ENCODE results near the gene GAS6.
A peak's percentile ranks its signal among the peaks of the same experiment; 100 is the strongest.

The GAS6 gene

GRCh38 chr13:113819731-113820715 is 43.9 kb downstream of the GAS6 start:
- Mint-ChIP-seq H3K27me3 (peaks cover 9% of the 10 kb centered on the region), H3K4me3 (no peak overlapping the region), H3K27ac (no peak overlapping the region), H3K9me3 (no peaks in the 10 kb centered on the region), H3K4me1 (peaks cover 29% of the 10 kb centered on the region)
- DNase-seq (no peak), ATAC-seq (no peak)

DNA sequence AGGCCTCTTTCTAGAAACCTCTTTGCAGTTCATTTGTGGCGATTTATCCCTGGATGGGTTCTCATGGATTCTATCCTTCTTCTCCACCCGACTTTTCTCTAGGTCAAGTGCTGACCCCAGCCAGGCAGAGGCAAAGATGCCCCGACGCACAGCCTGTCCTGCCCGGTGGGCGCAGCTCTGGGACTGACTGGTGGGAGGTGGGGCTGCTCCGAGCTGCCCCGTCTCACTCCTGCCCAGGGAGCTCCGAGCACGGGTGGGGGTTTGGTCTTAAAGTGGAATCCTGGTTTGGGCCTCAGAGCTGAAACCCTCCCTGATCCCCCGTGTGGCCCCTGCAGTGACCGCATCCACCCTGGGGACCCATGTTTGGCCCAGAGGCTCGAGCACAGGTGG is 44.5 kb downstream of the GAS6 start:
- ATAC-seq (no peak), DNase-seq (no peak)
- Mint-ChIP-seq H3K9me3 (no peaks in the 10 kb centered on the region), H3K27me3 (peaks cover 9% of the 10 kb centered on the region), H3K4me1 (peaks cover 31% of the 10 kb centered on the region), H3K4me3 (no peak overlapping the region), H3K27ac (no peak overlapping the region)

DNA sequence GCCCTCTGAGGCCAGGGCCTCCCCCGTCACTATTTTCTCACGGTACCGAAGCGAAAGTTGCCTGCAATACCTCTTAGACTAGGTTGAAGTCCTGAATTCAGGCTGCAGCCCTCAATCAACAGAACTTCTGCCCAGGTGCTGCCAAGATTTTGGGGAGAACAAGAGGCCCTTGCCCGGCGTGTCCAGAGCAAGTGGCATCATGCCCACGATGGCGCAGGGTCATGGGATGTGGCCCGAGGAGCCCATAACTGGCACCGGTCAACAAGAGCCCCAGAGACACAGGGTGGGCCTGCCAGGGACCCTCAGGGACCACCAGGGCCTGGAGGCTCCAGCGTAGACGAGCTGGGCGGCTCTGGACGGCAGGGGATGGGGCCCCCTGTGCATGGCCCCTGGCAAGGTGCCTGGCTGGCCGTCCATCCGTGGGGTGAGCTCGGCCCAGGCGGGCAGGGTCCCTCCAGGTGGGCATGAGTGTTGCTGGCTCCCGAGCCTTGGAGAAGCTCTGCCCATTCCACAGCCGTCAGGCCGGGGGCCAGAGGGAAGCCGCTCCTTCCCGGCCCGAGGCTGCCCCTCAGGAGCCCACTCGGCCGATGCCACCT is 45.1 kb downstream of the GAS6 start:
- H3K27ac Mint-ChIP-seq: no peak overlapping the region
- H3K9me3 Mint-ChIP-seq: no peaks in the 10 kb centered on the region
- DNase-seq (no peak), ATAC-seq (no peak)
- H3K4me1 Mint-ChIP-seq: peaks cover 31% of the 10 kb centered on the region
- H3K27me3 Mint-ChIP-seq: peaks cover 9% of the 10 kb centered on the region
- no peak overlapping the region for H3K4me3 Mint-ChIP-seq

DNA sequence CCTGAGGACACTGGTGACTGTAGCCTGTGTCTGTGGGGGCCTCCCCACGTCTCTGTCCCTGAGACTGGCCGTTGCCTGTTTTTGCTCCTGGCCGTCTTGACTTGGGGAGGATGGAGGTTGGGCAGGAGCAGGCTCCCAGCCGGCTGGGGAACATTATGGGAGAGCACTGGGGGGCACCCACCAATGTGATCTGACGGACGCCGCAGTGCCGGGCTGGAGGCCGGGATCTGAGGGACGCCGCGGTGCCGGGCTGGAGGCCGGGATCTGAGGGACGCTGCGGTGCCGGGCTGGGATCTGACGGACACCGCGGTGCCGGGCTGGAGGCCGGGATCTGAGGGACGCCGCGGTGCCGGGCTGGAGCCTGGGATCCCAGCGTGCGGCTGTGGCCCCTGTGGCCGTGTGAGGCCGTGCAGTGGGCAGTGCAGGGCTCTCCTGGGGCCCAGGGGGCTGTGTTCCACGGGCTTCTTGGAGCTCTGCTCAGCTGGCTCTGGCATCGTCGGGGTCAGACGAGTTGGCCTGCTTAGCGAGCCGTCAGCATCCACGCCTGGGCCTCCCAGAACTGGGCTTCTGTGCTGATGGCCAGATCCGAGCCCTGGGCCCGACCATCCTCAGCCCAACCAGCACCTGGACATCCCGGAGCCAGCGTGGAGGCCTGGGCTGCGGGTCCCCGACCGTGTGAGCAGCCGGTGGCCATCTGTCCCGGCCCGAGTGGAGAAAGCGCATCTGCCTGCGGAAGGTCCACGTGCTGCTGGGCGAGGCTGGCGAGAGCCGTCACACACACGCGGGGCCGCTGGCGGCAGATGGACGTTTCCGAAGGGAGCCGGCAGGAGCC is 45.8 kb downstream of the GAS6 start:
- Mint-ChIP-seq H3K27ac (no peak overlapping the region), H3K4me3 (no peak overlapping the region), H3K27me3 (peaks cover 9% of the 10 kb centered on the region), H3K9me3 (no peaks in the 10 kb centered on the region), H3K4me1 (peaks cover 31% of the 10 kb centered on the region)
- ATAC-seq (no peak), DNase-seq (no peak)

- peak; percentile 84 to 85 for DNase-seq
- Mint-ChIP-seq H3K9me3 (no peaks in the 10 kb centered on the region), H3K27ac (peak overlapping the region; percentile 60 to 81), H3K27me3 (peaks cover 9% of the 10 kb centered on the region), H3K4me3 (peak overlapping the region; percentile 88 to 93), H3K4me1 (peaks cover 31% of the 10 kb centered on the region)
- peak; percentile 80 for ATAC-seq
These were observed 46.7 kb downstream of the GAS6 start for GRCh38 chr13:113816946-113817859.

DNA sequence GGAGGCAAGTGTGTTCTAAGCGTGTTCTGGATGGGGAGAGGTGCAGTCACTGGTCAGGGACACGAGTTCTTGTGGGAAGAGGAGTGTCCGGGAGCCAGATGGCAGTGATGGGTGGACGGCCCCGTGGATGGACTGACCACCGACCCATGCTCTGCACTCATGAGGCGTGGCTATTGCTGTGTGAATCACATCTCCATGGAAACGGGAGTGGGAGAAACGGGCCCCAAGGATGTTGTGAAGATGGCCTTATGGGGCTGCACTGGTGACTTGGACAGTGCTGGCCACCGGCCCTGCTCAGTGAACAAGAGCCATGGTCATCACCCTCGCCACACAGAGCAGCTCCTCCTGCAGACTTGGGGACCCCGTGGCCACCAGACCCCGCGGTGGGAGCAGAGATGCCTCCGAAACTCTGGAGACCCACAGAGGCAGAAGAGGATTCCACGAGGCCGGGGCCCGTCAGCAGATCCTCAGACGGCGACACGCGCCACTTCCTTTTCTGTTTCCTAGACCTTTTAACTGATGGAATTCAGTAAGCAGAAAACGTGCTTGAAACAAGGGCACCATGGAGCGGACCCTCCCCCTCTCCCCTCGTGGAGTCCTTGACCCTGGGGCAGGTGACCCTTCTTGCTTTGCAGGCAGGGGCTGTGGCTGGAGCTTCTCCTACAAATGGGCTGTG is 47.5 kb downstream of the GAS6 start:
- DNase-seq: no peak
- peak overlapping the region in 1 of 2 donors; percentile 89 for H3K27ac Mint-ChIP-seq
- H3K4me3 Mint-ChIP-seq: peak overlapping the region; percentile 88 to 93
- ATAC-seq: no peak
- peaks cover 31% of the 10 kb centered on the region for H3K4me1 Mint-ChIP-seq
- H3K27me3 Mint-ChIP-seq: peaks cover 9% of the 10 kb centered on the region
- H3K9me3 Mint-ChIP-seq: no peaks in the 10 kb centered on the region

DNA sequence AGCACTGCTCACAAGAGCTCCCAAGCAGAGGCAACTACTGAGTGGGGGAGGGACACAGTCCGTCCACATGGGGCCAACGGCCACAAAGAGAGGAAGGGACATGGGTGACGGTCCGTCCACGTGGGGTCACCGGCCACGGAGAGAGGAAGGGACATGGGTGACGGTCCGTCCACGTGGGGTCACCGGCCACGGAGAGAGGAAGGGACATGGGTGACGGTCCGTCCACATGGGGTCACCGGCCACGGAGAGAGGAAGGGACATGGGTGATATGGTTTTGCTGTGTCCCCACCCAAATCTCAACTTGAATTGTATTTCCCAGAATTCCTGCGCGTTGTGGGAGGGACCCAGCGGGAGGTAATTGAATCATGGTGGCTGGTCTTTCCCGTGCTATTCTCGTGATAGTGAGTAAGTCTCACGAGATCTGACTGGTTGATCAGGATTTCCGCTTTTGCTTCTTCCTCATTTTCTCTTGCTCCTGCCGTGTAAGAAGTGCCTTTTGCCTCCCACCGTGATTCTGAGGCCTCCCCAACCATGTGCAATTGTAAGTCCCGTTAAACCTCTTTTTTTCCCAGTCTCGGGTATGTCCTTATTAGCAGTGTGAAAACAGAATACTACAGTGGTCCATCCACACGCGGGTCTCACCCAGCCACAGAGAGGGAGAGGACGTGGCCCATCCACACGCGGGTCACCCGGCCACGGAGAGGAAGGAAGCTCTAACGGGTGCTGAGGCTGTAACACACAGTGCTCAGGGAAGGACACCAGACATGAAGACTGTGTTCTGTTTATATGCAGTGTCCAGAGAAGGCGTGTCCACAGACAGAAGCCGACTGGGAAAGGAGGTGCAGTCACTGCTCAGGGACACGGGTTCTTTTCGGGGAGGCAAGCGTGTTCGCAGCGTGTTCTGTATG is 48.5 kb downstream of the GAS6 start:
- H3K27ac Mint-ChIP-seq: peak overlapping the region; percentile 76 to 89
- peaks cover 0 to 2% of the 10 kb centered on the region in 2 donors for H3K9me3 Mint-ChIP-seq
- H3K27me3 Mint-ChIP-seq: peaks cover 9% of the 10 kb centered on the region
- peak overlapping the region; percentile 88 to 93 for H3K4me3 Mint-ChIP-seq
- peaks cover 31% of the 10 kb centered on the region for H3K4me1 Mint-ChIP-seq
- peak; percentile 39 to 42 for DNase-seq
- ATAC-seq: peak; percentile 23

GRCh38 chr13:113814435-113814821 is 49.4 kb downstream of the GAS6 start:
- peaks cover 0 to 6% of the 10 kb centered on the region in 2 donors for H3K9me3 Mint-ChIP-seq
- DNase-seq (no peak), ATAC-seq (no peak)
- H3K27me3 Mint-ChIP-seq: peaks cover 9% of the 10 kb centered on the region
- no peak overlapping the region for H3K4me3 Mint-ChIP-seq
- no peak overlapping the region for H3K27ac Mint-ChIP-seq
- H3K4me1 Mint-ChIP-seq: peaks cover 31% of the 10 kb centered on the region

- ATAC-seq (no peak), DNase-seq (no peak)
- H3K4me3 Mint-ChIP-seq: no peak overlapping the region
- peaks cover 9% of the 10 kb centered on the region for H3K27me3 Mint-ChIP-seq
- peaks cover 31% of the 10 kb centered on the region for H3K4me1 Mint-ChIP-seq
- H3K9me3 Mint-ChIP-seq: peaks cover 0 to 8% of the 10 kb centered on the region in 2 donors
- no peak overlapping the region for H3K27ac Mint-ChIP-seq
These were observed 50.0 kb downstream of the GAS6 start for GRCh38 chr13:113813749-113814434.

DNA sequence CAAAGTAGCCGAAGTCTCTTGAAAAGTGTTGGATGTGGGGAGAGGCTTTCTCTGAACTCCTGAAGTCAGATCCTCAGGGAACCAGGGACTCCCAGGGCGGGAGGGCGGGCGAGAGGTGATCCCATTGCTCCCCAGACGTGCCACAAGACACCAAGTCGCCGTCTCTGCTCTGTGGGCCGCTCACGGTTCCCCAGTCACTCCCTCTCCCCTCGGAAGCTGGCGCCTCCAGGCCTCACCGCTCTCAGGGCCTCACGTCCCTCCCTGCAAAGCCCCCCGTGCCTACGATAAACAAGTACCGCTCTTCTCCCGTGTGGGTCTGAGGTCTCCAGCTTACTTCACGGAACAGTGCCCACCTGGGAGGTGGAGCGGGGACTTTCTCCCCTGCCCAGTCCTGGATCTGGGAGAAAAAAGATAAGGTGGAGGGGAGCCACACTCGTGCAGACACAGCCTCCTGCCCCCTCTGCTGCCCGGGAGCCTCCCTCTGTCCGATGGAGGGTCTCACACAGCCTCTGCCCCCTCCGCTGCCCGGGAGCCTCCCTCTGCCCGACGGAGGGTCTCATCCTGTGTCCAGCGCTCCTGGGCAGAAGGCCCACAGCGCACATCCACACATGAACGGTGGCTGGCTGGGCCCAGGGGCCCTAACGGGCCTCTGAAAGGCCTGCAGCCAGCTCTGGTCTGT is 50.7 kb downstream of the GAS6 start:
- H3K9me3 Mint-ChIP-seq: peaks cover 0 to 15% of the 10 kb centered on the region in 2 donors
- DNase-seq: no peak
- no peak for ATAC-seq
- H3K27ac Mint-ChIP-seq: no peak overlapping the region
- peaks cover 37% of the 10 kb centered on the region for H3K4me1 Mint-ChIP-seq
- H3K27me3 Mint-ChIP-seq: peaks cover 9% of the 10 kb centered on the region
- H3K4me3 Mint-ChIP-seq: no peak overlapping the region

GRCh38 chr13:113812178-113813040 is 51.5 kb downstream of the GAS6 start:
- Mint-ChIP-seq H3K4me3 (no peak overlapping the region), H3K4me1 (peaks cover 38% of the 10 kb centered on the region), H3K27me3 (peaks cover 9% of the 10 kb centered on the region), H3K9me3 (peaks cover 4 to 22% of the 10 kb centered on the region in 2 donors), H3K27ac (no peak overlapping the region)
- ATAC-seq (peak; percentile 13), DNase-seq (no peak)

Data from stimulated activated naive CD8-positive, alpha-beta T cell treated with anti-CD3 and anti-CD28 coated beads, Interleukin-15, amount 100 ng/mL, for 72 hours (primary cell).